OCI-M1 (cell line): ENCODE measurements around the gene RFC2.
"Not testable (repeated sequence)": the region's sequence is repeated elsewhere in the genome, so short reads cannot be mapped to it uniquely, and the experiment has no call there.

ENCODE experiments used
- DNase-seq: peaks from one replicate; lab custom pipeline; 2025; lab: John Stamatoyannopoulos, UW

Gene RFC2

GRCh38 chr7:74248156-74248555, 6.0 kb downstream of the RFC2 start:
- DNase-seq = no peak

GRCh38 chr7:74246497-74246896, 7.7 kb downstream of the RFC2 start:
- DNase-seq = no peak

GRCh38 chr7:74242122-74242443, 12.1 kb downstream of the RFC2 start:
- no peak for DNase-seq

GRCh38 chr7:74240482-74240881, 13.7 kb downstream of the RFC2 start:
- DNase-seq = no peak

GRCh38 chr7:74236284-74236683, 17.9 kb downstream of the RFC2 start:
- no peak for DNase-seq

- DNase-seq = no peak
Measured at GRCh38 chr7:74235518-74236268, 18.5 kb downstream of the RFC2 start.

- no peak for DNase-seq
Measured at GRCh38 chr7:74233655-74234285, 20.4 kb downstream of the RFC2 start.

- DNase-seq = no peak
Measured at GRCh38 chr7:74231232-74231590, 23.0 kb downstream of the RFC2 start.

- DNase-seq = no peak
Measured at GRCh38 chr7:74230446-74231231, 23.6 kb downstream of the RFC2 start.

- no peak for DNase-seq
Measured at GRCh38 chr7:74228951-74229900, 25.0 kb downstream of the RFC2 start.

- DNase-seq = no peak
Measured at GRCh38 chr7:74226633-74227032, 27.6 kb downstream of the RFC2 start.

- no peak for DNase-seq
Measured at GRCh38 chr7:74225400-74225799, 28.8 kb downstream of the RFC2 start.

GRCh38 chr7:74224907-74225306, 29.3 kb downstream of the RFC2 start:
- not testable (repeated sequence) for DNase-seq

- no peak for DNase-seq
Measured at GRCh38 chr7:74224511-74224832, 29.7 kb downstream of the RFC2 start.

- DNase-seq = no peak
Measured at GRCh38 chr7:74223711-74224510, 30.3 kb downstream of the RFC2 start.

- DNase-seq = no peak
Measured at GRCh38 chr7:74222851-74223710, 31.1 kb downstream of the RFC2 start.

GRCh38 chr7:74221713-74222112, 32.5 kb downstream of the RFC2 start:
- no peak for DNase-seq

GRCh38 chr7:74220229-74220628, 34.0 kb downstream of the RFC2 start:
- no peak for DNase-seq

GRCh38 chr7:74219416-74219815, 34.8 kb downstream of the RFC2 start:
- DNase-seq = no peak

- DNase-seq = no peak
Measured at GRCh38 chr7:74218343-74218698, 35.9 kb downstream of the RFC2 start.
